Vagina (tissue), 2 donors: ENCODE results near the gene INTS6L.

ENCODE experiments used
- CTCF ChIP-seq, 3 experiments: fragments of 450-650 bp in 2 of 3; fragments of 200-600 bp in 1 of 3; sonication (generic) in 1 of 3; IDR thresholded peaks; one replicate each; pipeline ENCODE4 v1.5.1; 2017 to 2019; ENCODE audit warnings: antibody characterized with exemption in 3 of 3, mild to moderate bottlenecking in 2 of 3, moderate library complexity in 2 of 3
- POLR2AphosphoS5 ChIP-seq, 2 donors: sonication (generic); formaldehyde crosslinking; IDR thresholded peaks; one replicate each; pipeline ENCODE4 v1.9.0; 2017; ENCODE audit warnings: antibody characterized with exemption in 2 of 2, mild to moderate bottlenecking in 2 of 2, low read depth in 1 of 2; ENCODE audit not compliant: insufficient read depth in 1 of 2

GRCh38 chrX:135591871-135592270 lies 71.4 kb downstream of the INTS6L start:
- TF ChIP-seq CTCF (IDR thresholded peaks at IDR 0.05) = no peak
- TF ChIP-seq POLR2AphosphoS5 (IDR thresholded peaks at IDR 0.05; ENCODE audit: insufficient read depth in 1 of 2, low read depth in 1 of 2) = no peak
